GM18909 (cell line): ENCODE results near the gene FITM1.

Experiments used
- ATAC-seq: cut with Tn5 transposase; IDR thresholded peaks from one replicate; pipeline ENCODE4 v1.9.1; 2021; ENCODE audit warnings: mild to moderate bottlenecking; ENCODE audit not compliant: unreplicated experiment, poor library complexity

FITM1 gene

DNA sequence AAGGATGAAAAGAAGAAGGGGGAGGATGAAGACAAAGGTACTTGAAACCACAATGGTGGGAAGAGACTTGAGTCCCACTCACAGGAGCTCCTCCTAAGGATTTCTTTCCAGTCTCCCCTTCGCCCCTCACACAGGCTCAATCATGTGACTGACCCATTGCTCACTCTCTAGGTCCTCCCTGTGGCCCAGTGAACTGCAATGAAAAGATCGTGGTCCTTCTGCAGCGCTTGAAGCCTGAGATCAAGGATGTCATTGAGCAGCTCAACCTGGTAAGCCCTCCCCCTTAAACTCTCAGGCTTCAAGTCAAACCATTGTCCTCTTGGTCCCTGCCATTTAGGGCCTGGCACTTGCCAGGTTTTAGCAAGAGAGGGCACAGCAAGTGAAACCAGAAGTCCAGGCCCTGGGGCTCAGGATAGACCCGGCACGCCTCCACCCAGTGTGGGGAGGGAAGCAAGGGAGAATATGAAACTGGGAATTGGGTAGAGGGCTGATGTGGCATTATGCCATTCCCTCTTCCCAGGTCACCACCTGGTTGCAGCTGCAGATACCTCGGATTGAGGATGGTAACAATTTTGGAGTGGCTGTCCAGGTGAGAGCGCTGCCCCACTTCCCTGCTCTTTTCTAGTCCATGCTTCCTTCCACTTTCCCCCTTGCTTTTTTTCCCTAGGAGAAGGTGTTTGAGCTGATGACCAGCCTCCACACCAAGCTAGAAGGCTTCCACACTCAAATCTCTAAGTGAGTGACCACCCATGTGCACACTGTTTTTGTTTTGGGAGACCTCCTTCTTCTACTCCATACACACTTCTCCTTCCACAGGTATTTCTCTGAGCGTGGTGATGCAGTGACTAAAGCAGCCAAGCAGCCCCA lies 7.3 kb downstream of the FITM1 start:
- ATAC-seq, result no peak

DNA sequence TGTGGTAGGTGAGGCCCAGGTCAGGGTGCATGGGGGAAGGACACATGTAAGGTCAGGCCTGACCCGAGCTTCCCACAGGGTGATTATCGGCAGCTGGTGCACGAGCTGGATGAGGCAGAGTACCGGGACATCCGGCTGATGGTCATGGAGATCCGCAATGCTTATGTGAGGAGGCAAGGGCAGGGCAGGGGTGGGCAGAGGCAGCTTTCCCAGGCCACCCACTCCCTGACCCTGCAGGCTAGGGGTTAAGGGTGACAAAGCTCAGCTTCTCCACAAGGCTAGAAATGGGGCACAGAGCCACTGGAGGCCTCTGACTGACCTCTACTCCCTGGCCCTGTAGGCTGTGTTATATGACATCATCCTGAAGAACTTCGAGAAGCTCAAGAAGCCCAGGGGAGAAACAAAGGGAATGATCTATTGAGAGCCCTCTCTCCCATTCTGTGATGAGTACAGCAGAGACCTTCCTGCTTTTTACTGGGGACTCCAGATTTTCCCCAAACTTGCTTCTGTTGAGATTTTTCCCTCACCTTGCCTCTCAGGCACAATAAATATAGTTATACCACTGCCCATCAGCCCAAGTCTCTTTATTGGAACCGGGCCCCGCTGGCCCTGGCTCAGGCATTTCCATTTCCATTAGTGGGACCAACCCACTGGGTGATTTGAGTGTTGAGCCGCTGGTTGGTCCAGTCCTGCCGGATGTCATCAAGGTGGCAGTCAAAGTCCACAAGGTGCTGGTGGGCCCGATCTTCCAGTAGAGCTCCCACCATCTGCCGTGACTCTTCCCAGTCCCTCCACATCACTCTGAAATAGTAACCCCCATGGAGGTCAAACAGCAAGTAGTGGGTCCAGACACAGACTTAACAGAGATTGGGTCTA lies 8.2 kb downstream of the FITM1 start:
- no peak for ATAC-seq

DNA sequence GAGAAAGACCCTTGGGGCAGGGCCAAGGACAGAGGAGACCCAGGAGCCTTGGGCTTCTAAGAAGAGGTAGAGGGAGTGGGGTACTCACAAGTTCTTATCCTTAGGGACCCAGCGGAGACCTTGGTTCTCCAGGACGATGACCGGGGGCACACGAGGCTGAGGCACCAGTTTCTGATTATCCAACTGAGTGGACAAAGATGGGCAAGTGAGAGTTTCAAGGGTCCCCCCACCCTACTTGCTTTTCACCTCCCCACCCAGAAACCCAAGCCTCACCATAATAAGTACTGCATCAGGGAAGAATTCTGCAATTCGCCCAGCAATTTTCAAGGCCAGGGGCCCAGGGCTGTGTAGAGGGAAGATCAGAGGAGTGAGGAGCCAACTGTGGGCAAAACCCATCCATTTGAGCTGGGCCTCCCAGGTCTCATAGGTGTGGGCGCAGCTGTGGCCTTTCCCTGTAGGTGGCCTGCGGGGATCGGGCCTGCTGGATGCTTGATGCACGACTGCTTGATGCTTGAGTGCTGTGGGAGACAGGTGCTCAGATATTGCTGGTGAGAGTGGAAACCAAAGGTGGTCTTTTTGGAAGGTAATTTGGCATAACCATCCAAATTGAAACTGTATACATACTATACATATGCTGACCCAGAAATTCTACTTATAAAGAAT lies 8.9 kb downstream of the FITM1 start:
- no peak for ATAC-seq

DNA sequence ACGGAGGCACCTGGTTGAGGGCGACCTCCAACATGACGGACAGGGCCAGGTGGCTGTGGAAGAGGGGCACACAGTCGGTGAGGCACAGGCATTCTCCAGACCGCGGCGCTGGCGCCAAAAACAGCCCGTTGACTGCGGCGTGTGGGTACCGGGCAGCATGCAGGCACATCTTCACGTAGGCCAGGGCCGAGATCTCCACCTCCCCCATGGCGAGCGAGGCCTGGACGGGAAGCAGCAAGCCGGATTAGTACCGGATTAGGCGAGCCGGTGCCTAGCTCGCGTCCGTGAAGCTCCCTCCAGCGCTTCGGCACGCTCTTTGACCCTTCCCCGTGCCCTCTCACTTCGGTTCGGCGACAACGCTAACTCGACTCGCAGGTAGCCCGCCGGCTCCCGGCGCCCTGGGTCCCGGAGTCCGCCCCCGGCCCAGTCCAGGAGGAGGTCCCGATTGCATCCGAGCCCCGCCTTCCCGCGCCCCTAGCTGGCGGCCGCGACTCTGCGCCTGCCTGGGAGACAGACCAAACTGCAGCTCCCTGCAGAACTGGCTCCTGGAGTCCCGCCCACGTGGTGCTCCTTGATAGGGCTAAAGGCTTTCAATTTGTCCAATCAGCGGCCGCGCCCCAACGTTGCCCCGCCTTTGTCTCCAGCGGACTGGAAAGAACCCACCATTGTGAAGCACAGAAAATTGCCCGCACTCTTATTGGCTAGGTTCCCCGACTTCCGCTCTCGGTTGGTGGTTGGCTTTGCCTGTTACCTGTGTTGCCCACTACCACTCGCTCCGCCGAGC lies 10.8 kb downstream of the FITM1 start, which contains the start of gene EMC9:
TSS of gene EMC9 (minus strand) at position 495 of the 784 bp plus-strand sequence. CDS start at position 208, 287 bp downstream.
- peak; percentile 88 for ATAC-seq

DNA sequence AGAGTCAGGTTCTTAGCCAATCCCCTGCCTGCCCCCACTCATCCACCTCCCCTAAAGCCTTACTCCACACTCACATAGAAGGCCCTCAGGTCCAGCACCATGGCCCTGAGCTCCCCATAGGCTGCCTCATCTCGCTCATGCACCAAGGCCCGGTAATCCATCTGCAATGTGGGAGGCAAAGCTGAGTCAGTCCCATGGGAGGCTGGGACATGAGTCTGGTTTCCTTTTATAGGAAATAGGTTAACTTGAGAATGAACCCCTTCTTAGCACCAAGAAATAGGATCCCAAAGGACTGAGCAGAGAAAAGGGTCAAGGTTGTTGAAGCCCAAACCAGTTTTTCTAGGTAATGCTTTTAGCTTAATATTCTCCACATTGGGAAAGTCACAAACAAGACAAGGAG lies 13.1 kb downstream of the FITM1 start:
- ATAC-seq, result no peak

DNA sequence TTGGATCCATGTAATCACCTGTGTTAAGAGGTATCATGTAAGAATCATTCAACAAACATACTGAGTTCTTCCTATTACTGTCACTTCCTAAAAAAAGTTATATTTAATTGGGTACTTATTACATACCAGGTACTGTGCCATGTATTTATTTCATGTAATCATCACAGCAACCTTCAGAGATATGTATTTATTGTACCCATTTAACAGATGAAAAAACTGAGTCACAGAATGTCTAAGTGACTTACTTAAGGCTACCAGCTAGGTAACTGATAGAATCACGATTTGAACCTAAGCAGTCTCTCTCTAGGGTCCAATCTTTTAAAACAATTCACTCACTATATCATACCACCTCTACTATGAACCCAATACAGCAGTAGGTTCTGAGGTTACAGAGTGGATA lies 14.0 kb downstream of the FITM1 start:
- no peak for ATAC-seq

DNA sequence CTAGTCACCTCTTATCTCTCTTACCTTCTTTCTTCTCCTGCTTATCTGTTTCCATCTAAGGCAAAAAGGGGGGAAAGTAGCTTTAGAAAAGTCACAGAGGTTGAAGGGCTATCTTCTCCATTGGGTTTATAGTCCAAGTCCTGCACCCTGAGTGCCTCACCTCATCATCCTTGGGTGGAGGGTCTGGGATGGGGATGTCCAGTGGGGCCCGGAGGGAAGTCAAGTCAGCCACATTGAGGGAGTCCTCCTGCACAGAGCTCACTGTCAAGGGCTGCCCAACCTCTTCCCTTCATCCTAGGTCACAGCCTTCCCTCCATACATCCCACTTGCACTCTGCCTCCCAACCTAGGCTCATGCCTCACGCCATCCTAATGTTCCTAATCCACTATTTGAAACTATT lies 14.8 kb downstream of the FITM1 start:
- ATAC-seq, result no peak

DNA sequence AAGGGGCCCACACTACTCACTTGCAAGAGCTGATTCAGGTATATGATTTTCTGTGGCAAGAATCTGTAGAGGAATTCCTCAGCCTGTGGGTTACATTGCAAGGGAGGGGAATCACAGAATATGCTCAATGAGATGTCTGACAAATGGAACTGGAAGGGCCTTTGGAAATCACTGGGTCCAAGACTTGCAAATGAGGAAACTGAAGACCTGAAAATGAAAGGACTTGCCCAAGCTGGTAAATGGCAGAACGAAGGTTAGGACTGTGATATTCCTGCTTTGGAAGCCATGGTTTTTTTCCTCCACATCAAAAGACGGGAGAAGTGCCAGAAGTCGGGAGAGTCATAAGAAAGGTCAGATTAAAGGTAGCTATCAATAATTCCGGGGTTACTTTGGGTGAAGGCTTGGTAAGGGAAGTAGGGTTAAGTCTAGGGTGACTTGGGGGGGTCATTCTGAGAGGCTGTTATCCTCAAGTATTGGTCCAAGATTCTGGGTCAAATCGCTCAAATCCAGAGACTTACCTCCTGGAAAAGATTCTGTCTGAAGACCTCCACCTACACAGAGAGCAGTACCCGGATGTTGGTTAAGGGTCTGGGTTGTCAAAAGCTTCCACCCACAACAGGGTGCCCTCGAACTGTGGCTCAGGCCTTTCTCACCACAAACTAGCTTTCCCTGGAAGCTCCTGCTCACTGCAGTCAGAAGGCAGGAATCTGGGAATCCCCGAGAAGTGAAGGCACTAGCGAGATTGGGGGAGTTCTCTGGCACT lies 15.4 kb downstream of the FITM1 start:
- no peak for ATAC-seq

DNA sequence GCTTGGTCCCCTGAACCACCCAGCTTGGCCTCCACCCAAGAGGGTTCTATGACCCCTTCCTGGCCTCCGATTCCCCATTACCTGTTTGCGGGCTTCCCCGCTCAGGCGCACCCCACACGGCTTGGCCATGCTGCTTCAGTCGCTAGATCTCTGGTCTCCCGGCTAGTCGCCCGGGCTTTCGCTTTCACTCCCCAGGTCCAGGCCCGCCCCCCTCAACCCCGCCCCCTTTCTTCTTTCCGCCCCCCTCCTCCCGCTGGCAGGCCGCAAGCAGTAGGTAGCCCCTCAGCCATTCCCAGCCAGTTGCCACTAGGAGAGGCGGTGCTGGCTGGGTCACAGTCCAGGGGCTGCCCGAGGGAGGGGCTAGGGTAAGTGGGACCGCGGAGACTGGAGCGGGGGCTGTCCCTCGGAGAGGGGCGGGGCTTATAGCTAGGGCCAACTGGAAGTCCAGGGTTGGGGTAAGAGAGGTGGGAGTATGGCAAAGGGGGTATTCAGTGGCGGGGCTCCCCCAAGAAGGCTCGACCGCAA lies 16.1 kb downstream of the FITM1 start, which contains the start of gene PSME2:
TSS of gene PSME2 (minus strand) at position 158 of the 525 bp plus-strand sequence. CDS start at position 129, 29 bp downstream.
- ATAC-seq, result peak; percentile 66

DNA sequence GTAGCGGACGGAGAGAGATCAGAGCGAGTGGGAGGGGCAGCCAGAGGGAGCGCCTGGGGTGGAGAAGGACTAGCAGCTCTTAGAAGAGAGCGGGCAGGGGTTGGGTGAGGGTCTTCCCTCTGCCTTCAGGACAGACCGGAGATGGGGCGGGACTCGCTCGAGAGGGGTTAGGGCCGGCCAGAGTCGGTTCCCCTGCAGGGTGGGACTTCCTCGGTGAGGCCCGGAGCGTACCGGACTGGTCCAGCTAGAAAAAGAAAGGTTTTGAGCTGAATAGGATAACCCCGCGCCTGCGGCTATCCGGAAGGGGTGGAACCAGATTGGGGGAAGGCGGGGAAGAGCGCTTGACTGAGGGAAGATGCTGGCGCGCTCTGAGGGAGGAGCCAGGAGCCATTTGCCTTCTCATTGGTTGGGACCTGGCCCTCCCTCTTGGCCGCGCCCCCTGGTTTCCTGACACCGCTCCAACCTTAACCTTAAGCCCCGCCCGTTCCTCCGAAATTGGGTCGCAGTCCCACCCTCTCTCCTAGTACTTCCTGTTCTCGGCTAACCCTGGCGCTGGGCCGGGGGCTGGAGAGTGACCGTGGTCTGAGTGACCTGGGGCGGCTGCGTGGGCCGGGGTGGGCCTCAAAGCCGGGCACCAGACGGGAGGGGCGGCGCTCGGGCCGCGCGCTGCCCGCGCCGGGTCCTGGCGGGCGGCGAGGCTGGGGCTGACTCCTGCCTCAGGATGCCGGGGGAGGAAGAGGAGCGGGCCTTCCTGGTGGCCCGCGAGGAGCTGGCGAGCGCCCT lies 16.7 kb downstream of the FITM1 start, which contains the start of gene RNF31:
TSS of gene RNF31 (plus strand) at position 521 of the 783 bp plus-strand sequence. CDS start at position 722, 201 bp downstream.
- ATAC-seq, result peak; percentile 82

DNA sequence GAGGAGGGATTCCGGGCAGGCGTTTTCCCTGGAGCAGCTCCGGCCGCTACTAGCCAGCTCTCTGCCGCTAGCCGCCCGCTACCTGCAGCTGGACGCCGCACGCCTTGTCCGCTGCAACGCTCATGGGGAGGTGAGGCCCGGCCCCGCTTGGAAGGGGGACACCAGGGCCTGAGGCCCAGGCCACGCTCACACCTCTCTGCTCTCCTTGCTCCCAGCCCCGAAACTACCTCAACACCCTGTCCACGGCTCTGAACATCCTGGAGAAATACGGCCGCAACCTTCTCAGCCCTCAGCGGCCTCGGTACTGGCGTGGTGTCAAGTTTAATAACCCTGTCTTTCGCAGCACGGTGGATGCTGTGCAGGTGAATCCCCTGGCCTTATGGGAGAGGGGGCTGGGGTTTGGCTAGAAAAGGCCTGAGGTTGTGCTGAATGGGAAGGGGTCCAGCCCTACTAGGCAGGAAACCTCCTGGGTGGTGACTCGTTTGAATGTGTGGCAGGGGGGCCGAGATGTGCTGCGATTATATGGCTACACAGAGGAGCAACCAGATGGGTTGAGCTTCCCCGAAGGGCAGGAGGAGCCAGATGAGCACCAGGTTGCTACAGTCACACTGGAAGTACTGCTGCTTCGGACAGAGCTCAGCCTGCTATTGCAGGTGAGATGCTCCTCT lies 17.4 kb downstream of the FITM1 start:
- no peak for ATAC-seq

DNA sequence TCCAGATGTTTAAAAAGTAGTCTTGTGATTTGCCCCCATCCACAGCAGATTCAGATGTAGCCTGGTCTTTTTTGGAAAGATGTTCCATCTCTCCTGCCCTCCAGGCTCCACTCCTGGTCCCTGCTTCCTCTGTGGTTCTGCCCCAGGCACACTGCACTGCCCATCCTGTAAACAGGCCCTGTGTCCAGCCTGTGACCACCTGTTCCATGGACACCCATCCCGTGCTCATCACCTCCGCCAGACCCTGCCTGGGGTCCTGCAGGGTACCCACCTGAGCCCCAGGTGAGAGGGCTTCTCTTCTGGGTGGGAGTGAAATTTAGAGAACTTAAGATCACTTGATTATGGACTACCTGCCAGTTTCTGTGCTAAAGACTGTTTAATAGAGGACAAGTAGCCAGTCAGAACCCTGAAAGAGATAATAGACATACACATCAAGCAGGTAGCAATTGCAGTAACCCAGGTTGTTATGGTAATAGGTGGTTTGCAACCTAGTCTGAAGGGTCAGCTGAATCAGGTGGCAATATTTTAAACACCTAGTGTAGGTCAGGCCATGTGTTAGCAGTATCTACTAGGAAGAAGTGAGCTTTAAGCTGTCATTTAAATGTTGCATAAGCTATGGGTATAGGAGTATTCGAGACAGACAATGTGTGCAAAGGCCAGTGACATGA lies 19.0 kb downstream of the FITM1 start:
- no peak for ATAC-seq

DNA sequence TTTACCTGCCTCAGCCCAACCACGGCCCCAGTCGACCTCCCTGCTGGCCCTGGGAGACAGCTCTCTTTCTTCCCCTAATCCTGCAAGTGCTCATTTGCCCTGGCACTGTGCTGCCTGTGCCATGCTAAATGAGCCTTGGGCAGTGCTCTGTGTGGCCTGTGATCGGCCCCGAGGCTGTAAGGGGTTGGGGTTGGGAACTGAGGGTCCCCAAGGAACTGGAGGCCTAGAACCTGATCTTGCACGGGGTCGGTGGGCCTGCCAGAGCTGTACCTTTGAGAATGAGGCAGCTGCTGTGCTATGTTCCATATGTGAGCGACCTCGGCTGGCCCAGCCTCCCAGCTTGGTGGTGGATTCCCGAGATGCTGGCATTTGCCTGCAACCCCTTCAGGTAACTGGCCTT lies 19.6 kb downstream of the FITM1 start:
- no peak for ATAC-seq

DNA sequence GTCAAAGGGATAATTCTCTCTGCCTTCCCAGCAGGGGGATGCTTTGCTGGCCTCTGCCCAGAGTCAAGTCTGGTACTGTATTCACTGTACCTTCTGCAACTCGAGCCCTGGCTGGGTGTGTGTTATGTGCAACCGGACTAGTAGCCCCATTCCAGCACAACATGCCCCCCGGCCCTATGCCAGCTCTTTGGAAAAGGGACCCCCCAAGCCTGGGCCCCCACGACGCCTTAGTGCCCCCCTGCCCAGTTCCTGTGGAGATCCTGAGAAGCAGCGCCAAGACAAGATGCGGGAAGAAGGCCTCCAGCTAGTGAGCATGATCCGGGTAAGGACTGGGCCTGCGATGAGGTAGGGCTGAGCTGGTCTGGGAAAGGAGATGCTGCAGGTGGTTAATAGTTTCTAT lies 20.1 kb downstream of the FITM1 start:
- ATAC-seq, result no peak

DNA sequence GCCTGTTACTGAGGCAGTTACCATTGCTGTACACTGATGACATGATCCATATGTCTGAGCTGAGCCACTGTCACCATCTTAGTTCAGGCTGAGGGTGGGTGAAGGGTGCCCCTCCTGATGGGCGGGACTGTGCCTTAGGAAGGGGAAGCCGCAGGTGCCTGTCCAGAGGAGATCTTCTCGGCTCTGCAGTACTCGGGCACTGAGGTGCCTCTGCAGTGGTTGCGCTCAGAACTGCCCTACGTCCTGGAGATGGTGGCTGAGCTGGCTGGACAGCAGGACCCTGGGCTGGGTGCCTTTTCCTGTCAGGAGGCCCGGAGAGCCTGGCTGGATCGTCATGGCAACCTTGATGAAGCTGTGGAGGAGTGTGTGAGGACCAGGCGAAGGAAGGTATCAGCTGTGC lies 20.5 kb downstream of the FITM1 start:
- ATAC-seq, result no peak

DNA sequence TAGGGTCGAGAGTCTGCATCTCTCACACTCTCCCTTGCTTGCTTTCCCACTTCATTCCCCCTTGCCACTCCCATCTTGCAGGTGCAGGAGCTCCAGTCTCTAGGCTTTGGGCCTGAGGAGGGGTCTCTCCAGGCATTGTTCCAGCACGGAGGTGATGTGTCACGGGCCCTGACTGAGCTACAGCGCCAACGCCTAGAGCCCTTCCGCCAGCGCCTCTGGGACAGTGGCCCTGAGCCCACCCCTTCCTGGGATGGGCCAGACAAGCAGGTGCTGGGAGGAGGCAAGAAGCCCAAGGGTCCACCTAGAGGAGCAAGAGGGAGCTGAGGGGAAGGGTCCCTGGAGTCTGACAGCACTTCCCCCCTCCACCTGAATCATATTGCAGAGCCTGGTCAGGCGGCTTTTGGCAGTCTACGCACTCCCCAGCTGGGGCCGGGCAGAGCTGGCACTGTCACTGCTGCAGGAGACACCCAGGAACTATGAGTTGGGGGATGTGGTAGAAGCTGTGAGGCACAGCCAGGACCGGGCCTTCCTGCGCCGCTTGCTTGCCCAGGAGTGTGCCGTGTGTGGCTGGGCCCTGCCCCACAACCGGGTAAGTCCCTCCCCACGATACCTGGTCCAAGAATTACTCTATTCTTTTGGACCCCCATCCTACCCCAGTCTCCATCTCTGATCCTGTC lies 21.1 kb downstream of the FITM1 start:
- ATAC-seq, result no peak
